Sigmoid colon (tissue), 7 donors: ENCODE data around the gene NXPH4. TPM values are rescaled to one million over a fixed set of nuclear protein-coding genes. Genes with fewer than 3 reads are reported as not detected.

ENCODE experiments used
- DNase-seq: peaks from one replicate; pipeline ENCODE4 v3.0.0-alpha.2; 2019
- H3K27ac ChIP-seq, 4 donors: fragments of 200-600 bp; sonication (generic); one replicate each; pipeline ENCODE4 v1.5.1; 2016 to 2019; ENCODE audit warnings: mild to moderate bottlenecking in 1 of 4
- H3K27me3 ChIP-seq, 3 donors: fragments of 200-600 bp; sonication (generic); one replicate each; pipeline ENCODE4 v1.5.1; 2019; ENCODE audit warnings: mild to moderate bottlenecking in 1 of 3
- H3K36me3 ChIP-seq, 4 donors: fragments of 200-600 bp; sonication (generic); one replicate each; pipeline ENCODE4 v1.5.1; 2016 to 2019
- H3K4me1 ChIP-seq, 4 donors: fragments of 200-600 bp; sonication (generic); one replicate each; pipeline ENCODE4 v1.5.1; 2017 to 2019
- H3K4me3 ChIP-seq, 4 donors: fragments of 200-600 bp; sonication (generic); one replicate each; pipeline ENCODE4 v1.5.1; 2017 to 2019; ENCODE audit warnings: mild to moderate bottlenecking in 2 of 4, moderate library complexity in 1 of 4
- H3K9me3 ChIP-seq, 4 donors: fragments of 200-600 bp in 3 of 4; sonication (generic) in 3 of 4; one replicate each; pipeline versions ENCODE4 v1.5.1 to v1.6.1; 2013 to 2019
- EP300 ChIP-seq, 4 donors: sonication (generic); formaldehyde crosslinking; IDR thresholded peaks; one replicate each; pipeline ENCODE4 v1.6.1; 2017; ENCODE audit warnings: antibody characterized with exemption in 4 of 4
- POLR2A ChIP-seq, 2 donors: fragments of 450-650 bp; IDR thresholded peaks; one replicate each; pipeline ENCODE4 v1.6.1; 2016; ENCODE audit warnings: antibody characterized with exemption in 2 of 2, mild to moderate bottlenecking in 2 of 2, moderate library complexity in 2 of 2
- POLR2AphosphoS5 ChIP-seq, 4 donors: sonication (generic); formaldehyde crosslinking; IDR thresholded peaks; one replicate each; pipeline ENCODE4 v1.6.1; 2017; ENCODE audit warnings: antibody characterized with exemption in 4 of 4
- WGBS, 2 donors: extraction: QIAGEN DNeasy Blood & Tissue Kit; methylation state at CpG; one replicate each; pipeline ENCODE4 v1.1.7; 2013; 5-methylcytosine and 5-hydroxymethylcytosine counted together
- intact Hi-C: fragments of 100-400 bp; cut with DNase I; formaldehyde crosslinking; loops from one replicate; pipeline ENCODE4 v1.15.1; 2023
- polyA plus RNA-seq, 3 donors: library from polyadenylated mRNA; stranded (reverse); fragments of 200-250 nt; gene quantifications; one replicate each; pipeline ENCODE4 v1.2.3, GENCODE V29; 2013
- total RNA-seq, 4 donors: library from RNA; depleted of rRNA; stranded (reverse); fragments of >200 nt; gene quantifications; one replicate each; pipeline ENCODE4 v1.1.0, GENCODE V29; 2016
- TF ChIP-seq, protein P1 (sequence below), 4 experiments: fragments of 450-650 bp in 3 of 4; fragments of 200-600 bp in 1 of 4; IDR thresholded peaks; one replicate each; pipeline ENCODE4 v1.5.1; 2016 to 2019; ENCODE audit warnings: antibody characterized with exemption in 4 of 4, mild to moderate bottlenecking in 3 of 4, moderate library complexity in 2 of 4
- donor health status: healthy with polysubstance abuse.
- donor health status: Bipolar disorder and iron deficiency.
- donor health status: healthy.

NXPH4 gene
- total and polyA plus RNA-seq, 7 donors = 0.13 TPM; not detected in 6

DNA sequence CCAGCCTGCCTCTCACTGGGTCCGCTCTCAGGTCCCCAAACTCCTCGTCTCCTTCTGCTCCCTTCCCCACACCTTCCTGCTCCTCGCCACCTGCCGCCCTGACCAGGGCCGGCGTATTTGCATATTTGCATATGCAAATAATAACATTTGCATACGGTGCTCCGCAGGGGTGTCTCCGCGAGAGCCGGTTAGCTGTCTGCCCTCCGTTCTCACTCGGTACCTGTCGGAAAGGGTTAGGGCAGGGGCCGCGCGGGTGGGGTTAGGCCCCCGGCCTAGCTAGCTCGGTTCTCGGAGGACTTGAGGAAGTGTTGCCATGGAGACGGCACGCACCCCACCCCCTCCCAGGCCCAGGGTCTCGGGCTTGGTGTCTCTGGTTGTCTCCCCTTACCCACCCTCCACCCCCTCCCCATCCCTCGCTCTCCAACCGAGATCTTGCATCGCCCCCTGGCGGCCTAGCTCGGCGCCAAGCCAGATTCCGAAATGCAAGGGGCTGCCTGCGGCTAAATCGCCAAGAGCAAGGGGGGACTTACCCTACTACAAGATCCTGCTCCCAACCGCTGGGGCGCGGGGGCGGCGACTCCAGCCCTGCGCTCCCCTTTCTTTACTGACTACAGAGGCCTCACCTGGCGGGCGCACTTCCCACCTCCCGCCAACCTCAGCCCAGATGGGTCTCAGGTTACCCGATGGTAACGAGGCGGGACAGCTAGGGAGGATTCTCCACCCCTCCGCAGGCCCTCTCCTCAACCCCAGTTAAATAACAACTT is 26.3 kb downstream of the NXPH4 start:
- no peaks in the 10 kb centered on the region for H3K9me3 ChIP-seq
- no peaks in the 10 kb centered on the region for H3K36me3 ChIP-seq
- whole genome bisulfite sequencing, 2 donors = 1 to 2% methylated on average over 45 of the region's 45 CpGs
- TF ChIP-seq POLR2AphosphoS5 (IDR thresholded peaks at IDR 0.05) = no peak
- TF ChIP-seq, protein P1, sequence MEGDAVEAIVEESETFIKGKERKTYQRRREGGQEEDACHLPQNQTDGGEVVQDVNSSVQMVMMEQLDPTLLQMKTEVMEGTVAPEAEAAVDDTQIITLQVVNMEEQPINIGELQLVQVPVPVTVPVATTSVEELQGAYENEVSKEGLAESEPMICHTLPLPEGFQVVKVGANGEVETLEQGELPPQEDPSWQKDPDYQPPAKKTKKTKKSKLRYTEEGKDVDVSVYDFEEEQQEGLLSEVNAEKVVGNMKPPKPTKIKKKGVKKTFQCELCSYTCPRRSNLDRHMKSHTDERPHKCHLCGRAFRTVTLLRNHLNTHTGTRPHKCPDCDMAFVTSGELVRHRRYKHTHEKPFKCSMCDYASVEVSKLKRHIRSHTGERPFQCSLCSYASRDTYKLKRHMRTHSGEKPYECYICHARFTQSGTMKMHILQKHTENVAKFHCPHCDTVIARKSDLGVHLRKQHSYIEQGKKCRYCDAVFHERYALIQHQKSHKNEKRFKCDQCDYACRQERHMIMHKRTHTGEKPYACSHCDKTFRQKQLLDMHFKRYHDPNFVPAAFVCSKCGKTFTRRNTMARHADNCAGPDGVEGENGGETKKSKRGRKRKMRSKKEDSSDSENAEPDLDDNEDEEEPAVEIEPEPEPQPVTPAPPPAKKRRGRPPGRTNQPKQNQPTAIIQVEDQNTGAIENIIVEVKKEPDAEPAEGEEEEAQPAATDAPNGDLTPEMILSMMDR (IDR thresholded peaks at IDR 0.05) = peak in 3 of 4 experiments; percentile 14 to 59 (median 31)
- intact Hi-C loops = loop anchor here (1.0 kb wide), 1 partner anchor 30 kb away; no protein-coding TSS in a partner anchor
- peak overlapping the region in 3 of 4 donors; percentile 4 to 39 (median 35) for H3K4me3 ChIP-seq
- peaks cover 56 to 76% (median 73%) of the 10 kb centered on the region in 3 donors for H3K27me3 ChIP-seq
- peaks cover 0 to 61% (median 57%) of the 10 kb centered on the region in 4 donors for H3K4me1 ChIP-seq
- H3K27ac ChIP-seq = no peak overlapping the region
- peak; percentile 75 for DNase-seq

DNA sequence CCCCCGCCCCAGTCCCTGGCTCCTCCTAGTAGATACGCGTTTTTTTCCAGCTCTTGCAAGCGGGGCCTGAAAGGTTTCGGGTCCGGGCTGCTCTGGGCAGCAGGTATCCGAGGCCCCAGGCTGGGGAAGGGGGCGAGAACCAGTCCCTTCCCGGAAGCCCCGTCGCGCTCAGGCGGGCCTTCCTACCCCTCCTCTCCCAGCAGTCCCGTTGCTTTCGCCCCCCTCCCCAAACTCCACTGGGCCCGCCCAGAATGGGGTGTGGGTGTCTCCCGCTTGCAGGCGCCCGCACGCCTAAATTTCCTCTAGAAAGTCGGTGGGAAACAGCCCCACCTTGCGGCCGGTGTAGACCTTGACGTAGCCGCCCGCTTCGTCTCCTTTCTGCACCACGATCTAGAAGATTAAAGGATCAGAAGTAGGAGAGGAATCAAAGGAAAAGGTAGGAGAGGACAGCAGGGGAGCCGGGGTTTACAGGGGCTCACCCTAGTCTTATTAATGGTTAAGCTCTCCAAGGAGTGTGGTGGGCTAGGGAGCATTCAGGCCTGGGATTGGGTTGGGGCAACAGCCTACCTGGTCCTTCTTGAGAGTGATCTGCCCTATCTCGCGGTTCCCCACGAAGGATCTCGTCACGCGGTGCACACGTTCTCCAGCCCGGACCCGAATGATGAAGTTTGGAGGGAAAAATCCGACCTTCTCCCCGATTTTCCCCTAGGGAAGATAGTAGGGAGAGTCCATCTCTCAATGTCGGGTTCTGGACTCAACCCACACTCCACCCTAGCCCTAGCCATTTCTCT is 27.1 kb downstream of the NXPH4 start:
- TF ChIP-seq POLR2A (IDR thresholded peaks at IDR 0.05) (no peak), EP300 (IDR thresholded peaks at IDR 0.05) (no peak), POLR2AphosphoS5 (IDR thresholded peaks at IDR 0.05) (no peak)
- TF ChIP-seq, protein P1 (IDR thresholded peaks at IDR 0.05) = peak; percentile 46 to 65 (median 57)
- H3K27ac ChIP-seq = no peak overlapping the region
- intact Hi-C loops = loop anchor here (1.0 kb wide), 1 partner anchor 30 kb away; no protein-coding TSS in a partner anchor
- no peaks in the 10 kb centered on the region for H3K9me3 ChIP-seq
- peaks cover 0 to 52% (median 48%) of the 10 kb centered on the region in 4 donors for H3K4me1 ChIP-seq
- H3K36me3 ChIP-seq = no peaks in the 10 kb centered on the region
- H3K27me3 ChIP-seq = peaks cover 49 to 72% (median 65%) of the 10 kb centered on the region in 3 donors
- 9 to 12% methylated on average over 41 of the region's 41 CpGs for WGBS, 2 donors
- H3K4me3 ChIP-seq = peak overlapping the region in 3 of 4 donors; percentile 0 to 39 (median 35)
- peak; percentile 85 for DNase-seq

GRCh38 chr12:57244312-57244696 is 27.7 kb downstream of the NXPH4 start:
- WGBS, 2 donors = 78 to 80% methylated on average over 6 of the region's 6 CpGs
- no peaks in the 10 kb centered on the region for H3K9me3 ChIP-seq
- peaks cover 48 to 73% (median 63%) of the 10 kb centered on the region in 3 donors for H3K27me3 ChIP-seq
- TF ChIP-seq EP300 (IDR thresholded peaks at IDR 0.05) = no peak
- TF ChIP-seq POLR2A (IDR thresholded peaks at IDR 0.05) = no peak
- TF ChIP-seq, protein P1 (IDR thresholded peaks at IDR 0.05) = no peak
- TF ChIP-seq POLR2AphosphoS5 (IDR thresholded peaks at IDR 0.05) = no peak
- no peaks in the 10 kb centered on the region for H3K36me3 ChIP-seq
- peak; percentile 53 for DNase-seq
- H3K4me1 ChIP-seq = peaks cover 0 to 48% (median 44%) of the 10 kb centered on the region in 4 donors
- no peak overlapping the region for H3K4me3 ChIP-seq
- intact Hi-C loops = no loop called here
- no peak overlapping the region for H3K27ac ChIP-seq

- WGBS, 2 donors = 98 to 100% methylated on average over 1 of the region's 1 CpG
- no peak for TF ChIP-seq EP300 (IDR thresholded peaks at IDR 0.05)
- TF ChIP-seq, protein P1 (IDR thresholded peaks at IDR 0.05) = no peak
- TF ChIP-seq POLR2A (IDR thresholded peaks at IDR 0.05) = no peak
- no peak for TF ChIP-seq POLR2AphosphoS5 (IDR thresholded peaks at IDR 0.05)
- intact Hi-C loops = no loop called here
- H3K36me3 ChIP-seq = no peaks in the 10 kb centered on the region
- peaks cover 23 to 52% (median 35%) of the 10 kb centered on the region in 3 donors for H3K27me3 ChIP-seq
- peaks cover 0 to 21% (median 18%) of the 10 kb centered on the region in 4 donors for H3K4me1 ChIP-seq
- H3K4me3 ChIP-seq = no peak overlapping the region
- DNase-seq = no peak
- H3K9me3 ChIP-seq = no peaks in the 10 kb centered on the region
- no peak overlapping the region for H3K27ac ChIP-seq
Measured at GRCh38 chr12:57247041-57247440, 30.4 kb downstream of the NXPH4 start.
